Stimulated activated naive CD4-positive, alpha-beta T cell (primary cell): Measurements from ENCODE around the gene CNPY1.

ENCODE experiments used
- DNase-seq, 6 experiments: peaks; one replicate each; lab custom pipeline; 2025; lab: John Stamatoyannopoulos, UW

CNPY1 gene

DNA sequence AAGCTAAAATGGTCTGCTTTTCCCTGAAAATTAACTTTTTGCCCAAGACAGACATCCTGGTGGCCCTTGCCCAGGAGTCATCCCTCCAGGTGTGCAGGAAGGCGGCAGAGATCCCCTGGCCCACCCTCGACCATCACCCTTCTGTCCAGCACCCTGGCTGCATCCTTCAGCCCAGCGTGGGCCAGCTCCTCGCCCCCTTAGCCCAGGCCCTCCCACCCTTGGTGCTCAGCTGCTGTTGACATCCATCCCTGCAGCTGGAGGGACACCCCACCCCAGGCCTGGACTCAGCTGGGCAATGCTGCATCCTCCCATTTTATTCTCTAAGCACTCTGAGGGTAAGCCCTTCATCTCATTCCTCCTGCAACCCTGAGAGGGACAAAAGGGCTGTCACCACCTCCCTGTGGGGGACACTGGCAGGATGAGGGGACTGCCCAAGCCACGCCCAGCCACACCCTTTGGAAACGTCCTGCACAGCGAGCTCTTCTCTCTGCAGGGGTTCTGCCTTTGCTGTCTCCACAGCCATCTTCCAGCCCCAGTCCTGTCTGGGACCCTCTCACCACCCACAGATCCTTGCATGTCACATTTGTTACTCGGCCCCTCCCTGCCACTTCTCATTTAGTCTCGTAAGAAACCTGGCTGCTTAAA, 57.8 kb downstream of the CNPY1 start:
- DNase-seq: no peak

DNA sequence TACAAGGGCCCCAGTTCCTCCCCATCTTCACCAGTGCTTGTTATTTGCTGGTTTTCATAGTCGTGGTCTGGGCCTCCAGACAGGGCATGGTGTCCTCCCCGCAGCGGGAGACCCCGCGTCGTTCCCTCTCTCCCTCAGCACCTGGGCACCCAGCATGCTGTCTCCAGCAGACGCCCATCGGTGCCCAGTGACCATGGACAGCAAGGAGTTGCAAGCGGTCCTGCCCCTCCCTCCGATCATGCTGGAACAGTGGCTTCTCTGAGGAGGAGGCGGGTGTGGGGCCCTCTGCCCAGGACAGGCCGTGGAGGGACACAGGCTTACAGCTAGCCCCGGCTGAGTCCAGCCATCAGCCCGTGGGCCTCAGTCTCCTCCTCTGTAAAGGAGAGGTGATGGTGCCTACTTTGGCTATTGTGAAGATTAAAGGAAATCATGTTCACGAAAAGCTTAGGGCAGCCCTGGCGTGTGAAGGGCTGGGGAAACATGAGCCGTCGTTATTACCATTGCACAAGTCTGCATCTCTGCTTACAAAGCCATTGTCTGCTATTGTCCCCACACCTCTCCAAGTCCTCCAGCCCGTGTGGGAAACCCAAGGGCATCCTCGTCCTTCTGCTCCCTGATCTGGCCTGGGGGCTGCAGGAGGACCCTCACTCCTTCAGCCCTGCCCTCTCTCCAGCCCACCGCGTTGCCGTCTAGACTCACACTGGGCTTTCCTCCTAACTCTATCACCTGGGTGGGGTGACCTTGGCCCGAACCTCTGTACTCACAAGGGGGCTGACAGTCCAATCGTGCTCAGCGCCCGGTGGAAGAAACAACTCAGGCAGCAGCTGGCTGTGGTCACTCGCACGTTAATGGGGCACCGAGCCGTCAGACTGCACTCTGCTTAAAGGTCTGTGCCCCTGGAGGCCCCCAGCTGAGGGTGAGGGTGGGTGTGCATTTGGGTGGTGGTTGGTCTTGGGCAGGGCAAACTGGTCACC, 58.6 kb downstream of the CNPY1 start:
- no peak for DNase-seq

DNA sequence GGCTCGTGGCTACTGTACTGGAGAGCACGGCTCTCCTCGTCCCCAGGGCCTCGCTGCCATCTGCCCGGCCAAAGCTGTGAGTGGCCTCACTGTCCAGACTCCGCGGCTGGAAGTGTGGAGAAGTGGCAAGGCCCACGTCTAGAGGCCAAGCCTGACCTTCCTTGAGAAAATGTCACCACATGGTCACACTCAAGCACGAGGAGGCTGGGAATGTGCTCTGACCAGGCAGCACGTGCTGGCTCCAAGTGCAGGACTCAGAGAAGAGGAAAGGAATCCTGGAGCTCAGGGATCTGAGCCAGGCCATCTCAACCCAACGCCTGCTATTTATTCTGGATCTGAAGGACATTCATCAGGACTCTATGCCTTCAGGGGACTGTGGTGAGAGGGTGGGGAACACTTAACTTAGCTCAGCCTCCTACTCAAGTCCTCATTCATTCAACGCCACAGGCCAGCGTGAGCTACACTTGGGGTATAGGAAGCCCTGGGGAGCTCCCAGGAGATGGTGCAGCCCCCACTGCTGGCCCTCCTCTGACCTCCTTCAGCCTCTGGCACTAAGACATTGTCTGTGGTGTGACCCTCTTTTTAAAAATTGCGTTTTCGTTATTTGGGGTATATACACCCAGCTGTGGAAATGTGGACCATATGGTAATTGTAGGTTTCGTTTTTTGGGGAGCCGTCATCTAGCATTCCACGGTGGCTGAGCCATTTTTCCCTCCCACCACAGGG, 59.4 kb downstream of the CNPY1 start:
- DNase-seq: no peak

DNA sequence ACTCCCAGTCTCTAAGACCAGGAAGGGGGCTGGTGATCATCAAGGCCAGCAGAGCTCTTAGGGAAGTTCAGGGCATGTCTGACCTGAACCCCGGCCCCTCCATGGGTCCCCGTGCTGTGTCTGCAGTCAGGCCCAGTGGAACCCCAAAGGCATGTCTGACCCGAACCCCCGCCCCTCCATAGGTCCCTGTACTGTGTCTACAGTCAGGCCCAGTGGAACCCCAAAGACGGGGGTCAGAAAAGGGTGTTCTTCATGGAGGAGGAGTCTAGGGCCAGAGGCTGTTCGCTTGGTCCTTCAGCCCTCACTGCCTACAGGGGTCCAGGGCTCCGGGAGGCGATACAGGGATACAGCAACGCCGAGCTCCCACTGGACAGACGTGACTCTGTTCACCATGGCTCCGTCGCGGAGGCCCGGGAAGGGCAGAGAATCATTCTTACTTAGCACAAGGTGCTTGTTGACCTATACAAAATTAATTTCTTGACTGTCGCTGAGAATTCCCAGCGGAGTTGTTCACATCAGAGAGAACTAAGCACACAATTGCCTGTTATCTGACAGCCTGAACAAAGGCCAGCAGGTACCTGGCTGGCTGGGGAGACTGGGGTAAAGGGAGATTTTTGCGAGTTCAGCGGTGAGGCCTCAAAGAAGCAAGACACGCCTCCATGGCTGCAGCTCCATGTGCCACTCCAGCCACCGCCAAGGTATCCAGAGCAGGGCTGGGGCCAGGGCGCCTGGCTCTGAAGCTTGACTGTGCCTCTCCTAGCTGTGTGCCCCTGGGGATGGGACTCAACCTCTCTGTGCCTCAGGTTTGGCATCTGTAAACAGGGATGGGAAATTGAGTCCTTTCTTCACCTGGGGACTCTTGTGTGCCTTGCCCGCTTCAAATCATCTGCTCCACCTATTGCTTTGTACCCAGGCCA, 61.6 kb downstream of the CNPY1 start:
- no peak for DNase-seq

DNA sequence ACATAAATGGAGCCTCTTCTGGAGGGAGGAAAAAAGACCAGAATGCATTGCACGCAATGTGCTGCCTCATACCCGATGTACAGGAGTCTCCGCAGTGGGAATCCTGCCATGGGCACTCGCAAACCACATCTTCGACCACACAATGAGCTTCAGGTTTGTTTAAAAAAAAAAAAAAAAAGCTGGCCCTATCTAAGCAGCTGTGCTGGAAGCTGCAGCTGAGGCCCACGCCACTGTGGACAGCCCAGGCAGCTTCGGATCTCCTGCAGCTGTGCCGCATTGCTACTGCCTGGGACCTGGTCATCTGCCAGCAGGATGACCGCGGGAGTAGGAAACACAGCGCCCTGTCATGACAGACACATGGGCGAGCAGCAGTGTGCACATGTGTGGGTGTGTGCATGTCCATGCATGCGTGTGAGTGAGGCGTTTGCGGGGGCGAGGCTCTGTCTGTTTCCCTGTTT, 62.5 kb downstream of the CNPY1 start:
- no peak for DNase-seq

DNA sequence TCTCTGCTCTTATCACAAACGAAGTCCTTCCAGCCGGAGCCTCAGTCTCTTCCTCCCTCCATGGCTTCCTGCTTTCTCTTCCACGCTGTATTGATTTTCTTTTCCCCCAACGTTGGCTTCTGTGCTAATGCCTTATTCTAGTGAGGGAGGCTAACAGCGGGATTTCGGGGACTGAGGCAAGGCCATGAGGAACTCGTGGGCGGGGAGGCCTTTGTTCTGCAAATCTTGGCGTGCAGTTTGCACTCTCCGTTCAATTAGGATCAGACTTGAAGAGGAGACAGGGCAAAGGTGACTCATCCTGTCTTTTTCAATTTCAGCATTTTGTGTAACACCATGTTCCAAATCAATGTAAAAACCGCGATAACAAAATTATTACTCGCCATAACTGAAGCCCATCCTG, 63.1 kb downstream of the CNPY1 start:
- no peak for DNase-seq

DNA sequence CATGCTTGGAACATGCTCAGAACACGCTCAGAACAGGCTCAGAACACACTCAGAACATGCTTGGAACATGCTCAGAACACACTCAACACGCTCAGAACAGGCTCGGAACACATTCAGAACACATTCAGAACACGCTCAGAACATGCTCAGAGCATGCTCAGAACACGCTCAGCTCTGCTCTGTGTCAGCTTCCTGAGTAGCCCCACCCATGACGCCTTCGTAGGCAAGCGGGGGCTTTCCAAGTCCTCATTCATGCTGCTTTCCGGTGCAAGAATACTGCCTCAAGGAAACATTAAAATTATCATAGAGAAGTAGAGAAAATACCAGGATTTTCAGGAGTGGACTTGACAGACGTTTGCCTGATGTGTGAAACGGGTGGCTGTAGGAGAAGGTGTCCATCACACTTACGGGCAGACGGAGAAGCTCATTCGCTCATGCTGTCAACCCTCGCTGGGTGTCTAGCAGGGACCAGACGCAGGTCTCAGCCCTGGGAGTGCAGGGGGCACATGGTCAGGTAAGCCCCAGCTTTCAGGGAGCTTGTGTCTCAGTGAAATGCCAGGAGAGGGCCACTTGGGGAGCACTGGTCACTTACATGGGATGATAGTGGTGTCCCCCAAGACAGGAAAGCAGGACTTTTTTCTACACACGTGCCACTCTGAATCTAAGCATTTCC, 63.7 kb downstream of the CNPY1 start:
- no peak for DNase-seq

DNA sequence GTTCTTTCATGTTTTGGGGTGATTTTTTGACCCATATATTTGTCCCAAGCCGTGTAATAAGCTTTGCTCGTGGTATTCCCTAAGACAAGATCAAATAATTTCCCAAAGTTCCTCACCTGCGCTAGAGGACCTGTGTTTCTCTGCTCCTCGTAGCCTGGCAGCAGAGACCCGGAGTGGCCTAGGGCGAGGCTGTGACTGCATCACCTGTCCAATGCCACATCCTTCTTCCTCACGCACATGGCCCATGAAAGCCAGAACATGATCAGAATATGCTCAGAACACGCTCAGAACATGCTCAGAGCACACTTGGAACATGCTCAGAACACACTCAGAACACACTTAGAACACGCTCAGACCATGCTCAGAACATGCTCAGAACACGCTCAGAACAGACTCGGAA, 64.6 kb downstream of the CNPY1 start:
- no peak for DNase-seq

DNA sequence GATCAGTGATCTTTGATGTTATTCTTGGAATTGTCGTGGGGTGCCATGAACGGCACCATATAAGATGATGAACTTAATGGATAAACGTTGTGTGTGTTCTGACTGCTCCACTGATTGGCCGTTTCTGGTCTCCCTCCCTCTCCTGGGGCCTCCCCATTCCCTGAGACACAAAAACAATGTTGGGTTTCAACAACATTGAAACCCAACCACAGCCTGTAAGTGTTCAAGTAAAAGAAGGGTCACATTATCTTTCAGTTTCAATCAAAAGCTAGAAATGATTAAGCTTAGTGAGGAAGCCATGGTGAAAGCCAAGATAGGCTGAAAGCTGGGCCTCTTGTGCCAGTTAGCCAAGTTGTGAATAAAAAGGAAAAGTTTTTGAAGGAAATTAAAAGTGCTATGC, 68.9 kb downstream of the CNPY1 start:
- no peak for DNase-seq

DNA sequence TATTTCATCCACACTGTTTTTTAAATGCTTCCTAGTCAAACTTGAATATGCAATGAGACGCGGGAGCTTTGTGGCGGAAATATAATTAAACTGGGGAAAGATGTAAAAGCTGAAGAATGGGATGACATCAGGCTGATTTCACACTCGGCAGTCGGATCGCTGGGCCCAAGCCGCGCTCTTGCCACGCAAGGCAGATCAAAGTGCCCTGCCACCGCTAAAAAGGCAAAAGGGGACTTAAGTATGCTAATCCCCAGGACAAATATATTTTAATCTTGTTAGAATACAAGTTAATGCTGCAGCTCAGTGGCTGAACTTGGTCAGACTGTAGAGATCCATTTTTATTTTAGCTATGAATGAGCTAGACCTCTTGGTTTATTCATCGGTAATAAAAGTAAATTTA, 74.6 kb downstream of the CNPY1 start:
- DNase-seq: no peak

DNA sequence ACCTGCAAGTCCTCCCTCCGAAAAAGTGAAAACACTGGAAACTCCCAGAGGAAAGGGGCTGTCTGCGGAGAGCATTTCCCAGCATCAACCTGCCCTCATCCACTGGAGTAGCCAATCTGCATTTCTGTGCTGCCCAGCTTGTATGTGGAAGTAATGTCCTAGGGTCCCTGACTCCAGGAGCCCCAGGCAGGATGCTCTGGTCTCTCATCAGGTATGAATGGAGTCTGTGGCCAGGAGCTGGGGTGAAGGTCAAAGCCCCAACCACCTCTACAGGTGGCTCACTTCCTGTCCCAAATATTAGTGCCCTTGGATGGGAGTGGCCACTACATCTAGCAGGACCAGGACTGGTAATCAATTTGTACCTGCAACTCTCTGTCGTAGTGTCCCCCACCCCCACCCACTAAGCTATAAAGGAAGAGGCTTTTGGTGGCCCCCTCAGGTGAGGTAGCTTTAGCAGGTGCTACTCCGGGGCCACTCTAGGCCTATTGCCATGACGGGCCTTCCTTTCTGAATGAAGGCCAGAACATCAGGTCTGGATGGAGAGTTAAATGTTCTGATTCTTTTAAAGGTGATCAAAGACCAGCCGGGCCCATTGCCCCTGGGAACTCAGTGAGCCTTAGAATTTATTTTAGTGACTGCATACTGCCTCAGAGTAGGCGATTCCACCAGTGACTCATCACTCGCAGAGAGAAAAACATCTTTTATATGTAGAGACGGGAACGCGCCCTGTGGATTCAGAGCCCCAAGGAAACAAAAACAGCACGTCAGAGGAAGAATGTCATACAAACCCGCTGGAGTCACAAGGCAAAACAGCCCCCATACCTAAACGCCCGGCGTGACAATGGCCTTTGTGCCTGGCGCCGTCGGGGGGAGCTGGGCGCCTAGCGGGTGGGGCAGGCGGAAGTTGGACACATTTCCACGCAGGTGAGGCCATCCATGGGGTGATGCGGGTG, 75.4 kb downstream of the CNPY1 start:
- DNase-seq: no peak

DNA sequence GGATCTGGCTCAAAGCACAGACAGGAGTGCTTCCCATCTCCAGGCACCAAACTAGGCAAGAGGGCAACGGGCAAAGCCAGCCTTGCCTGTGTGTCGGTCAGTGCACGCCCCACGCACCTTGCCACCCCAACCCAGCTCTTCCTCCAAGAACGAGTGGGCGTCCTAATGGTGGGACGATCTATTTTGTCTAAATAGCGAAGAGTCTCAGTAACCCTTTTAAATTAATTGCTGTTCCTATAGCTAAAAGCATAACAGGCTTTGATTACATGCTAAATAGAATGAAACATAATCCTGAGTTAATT, 76.2 kb downstream of the CNPY1 start:
- no peak for DNase-seq

DNA sequence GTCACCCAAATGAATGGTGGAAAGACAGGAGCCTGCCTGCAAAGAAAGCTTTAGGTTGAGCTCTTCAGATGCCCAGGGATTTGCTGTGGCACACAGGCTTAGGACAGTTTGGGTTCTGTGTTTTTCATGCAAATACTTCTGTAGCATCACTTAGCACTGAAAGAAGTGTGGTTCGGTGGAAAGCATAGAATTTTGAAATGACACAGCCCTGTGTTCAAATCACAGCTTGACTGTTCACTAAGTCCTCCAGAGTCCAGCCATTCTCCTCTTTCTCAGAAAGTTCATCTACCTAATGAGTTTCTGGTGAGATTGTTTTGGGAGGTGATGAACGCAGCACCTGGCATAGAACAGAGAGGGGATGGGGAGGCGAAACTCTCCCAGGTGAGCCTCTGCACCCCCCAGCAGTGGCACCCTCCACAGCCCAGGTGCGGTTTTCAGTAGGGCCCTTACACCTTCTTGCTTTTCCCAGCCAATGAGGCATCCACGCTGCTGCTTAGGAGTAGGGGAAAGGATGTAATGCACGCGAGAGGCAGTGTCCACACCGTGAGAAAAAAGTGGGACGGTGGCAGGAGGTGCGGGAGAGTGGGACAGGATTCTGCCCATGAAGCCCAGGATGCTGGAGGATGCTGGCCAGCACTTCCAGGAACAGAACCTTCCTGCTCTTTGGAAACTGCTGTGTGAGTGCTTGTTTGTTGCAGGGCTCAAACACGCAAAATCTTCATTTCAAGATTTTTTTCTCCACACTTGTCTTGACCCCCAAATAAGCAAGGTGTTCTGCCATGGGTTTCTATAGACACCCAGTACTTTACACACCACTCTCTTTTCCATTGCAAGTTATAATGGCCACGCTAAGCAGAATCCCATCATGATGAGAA, 76.8 kb downstream of the CNPY1 start:
- DNase-seq: no peak

DNA sequence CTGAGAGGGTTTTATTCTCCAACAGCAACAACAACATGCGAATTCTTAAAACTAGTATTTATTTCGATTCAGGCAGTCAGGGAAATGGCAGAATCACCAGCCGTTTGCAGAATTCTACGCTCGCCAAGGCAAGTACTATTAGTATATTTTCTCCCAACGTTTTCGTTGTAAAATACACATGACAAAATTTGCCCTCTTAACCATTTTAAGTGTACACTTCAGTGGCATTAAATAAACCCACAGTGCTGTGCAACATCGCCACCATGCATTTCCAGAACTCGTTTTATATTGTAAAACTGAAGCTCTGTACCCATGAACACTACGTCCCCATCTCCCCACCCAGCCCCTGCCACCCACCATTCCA, 77.6 kb downstream of the CNPY1 start:
- no peak for DNase-seq

DNA sequence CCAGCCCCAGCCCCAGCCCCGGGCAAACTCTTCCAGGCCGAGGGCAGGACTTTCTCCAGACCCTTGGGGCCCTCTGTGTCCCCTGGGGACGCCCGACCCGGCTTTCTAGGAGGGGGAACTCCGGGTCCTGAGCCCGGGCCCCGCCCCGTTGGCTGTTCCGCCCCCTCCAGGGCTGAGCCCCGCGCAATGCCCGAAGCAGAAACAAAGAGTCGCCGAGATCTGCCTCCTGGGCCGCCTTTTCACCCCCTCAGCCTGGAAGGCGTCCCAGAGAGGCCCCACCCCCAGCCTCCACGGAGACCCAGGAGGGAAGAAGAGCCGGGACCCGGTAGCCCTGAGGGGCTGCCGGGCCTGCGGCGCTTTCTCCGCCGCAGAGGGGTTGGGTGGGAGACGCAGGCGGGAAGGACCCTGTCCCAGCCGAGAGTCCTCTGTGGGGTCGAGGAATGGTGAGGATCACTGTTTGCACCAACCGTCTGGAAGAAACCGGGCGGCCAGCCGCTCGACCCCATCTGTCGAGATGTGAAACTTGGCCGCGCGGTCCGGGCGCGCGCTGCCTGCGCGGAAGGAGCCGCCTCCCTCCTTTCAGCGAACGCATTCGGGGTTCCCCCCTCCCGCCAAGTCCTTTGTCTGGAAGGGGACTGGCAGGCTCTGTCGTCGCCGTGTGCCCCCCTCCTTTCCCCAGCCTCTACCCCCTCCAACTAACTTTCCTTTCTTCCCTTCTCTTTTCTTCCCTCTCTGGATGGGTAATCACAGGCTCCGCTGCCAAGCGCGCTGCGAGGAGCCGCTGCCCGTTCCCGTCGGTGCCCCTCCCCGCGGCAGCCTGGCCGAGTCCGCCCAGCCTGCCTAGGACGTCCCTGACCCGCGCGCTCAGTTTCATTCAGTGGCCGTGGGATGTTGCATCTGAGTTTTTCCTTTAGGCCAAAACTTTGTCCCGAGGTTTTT, 78.2 kb downstream of the CNPY1 start:
- DNase-seq: no peak

DNA sequence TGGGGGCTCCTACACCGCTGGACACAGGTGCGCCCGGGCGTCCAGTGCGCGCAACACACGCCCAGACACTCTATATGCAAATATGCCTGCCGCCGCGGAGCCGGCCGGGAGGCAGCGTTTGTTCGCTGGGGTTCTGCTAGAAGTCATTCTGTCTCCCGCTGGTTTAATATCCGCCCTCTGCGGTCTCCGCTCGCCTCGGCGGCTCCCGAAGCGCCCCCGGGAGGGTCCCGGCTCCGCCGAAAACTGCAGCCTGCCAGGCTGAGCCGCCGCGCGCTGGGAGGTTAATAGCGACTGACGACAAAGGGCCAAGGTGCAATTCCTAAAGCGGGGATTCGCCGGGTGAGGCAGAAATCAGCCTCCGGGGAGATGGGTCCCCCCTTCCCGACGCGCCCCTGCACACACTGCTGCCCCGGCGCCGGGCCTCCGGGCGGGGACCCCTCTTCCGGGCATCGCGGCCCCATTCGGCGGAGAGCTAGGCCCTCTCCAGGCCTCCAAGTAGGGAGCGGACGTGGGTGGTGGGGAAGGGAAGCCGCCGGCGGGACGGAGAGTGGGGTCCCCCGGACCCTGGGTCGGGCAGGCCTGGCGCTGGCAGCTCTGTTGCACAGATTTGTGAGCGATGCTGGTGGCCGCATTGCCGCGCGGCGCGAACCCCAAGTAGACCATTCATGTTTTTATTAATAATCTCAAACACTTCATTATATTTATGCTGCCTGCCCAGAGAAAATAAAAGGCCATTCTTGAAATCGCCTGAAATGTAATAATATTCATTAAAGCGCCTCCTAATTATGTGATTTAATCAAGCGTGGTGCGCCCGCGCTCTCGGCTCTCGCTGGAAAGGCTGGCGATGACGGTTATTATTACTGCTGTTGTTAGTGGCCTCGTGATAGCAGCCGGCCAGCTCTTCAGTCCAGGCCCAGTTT, 79.3 kb downstream of the CNPY1 start:
- DNase-seq: no peak
